Esophagus (tissue), 2 donors: ENCODE data around the gene CHPF. TPM values are rescaled to one million over a fixed set of nuclear protein-coding genes. Genes with fewer than 3 reads are reported as not detected.

Source experiments
- H3K27ac ChIP-seq, 2 donors: one replicate each; pipeline ENCODE4 v1.5.1; 2013; ENCODE audit warnings: low read depth in 2 of 2, mild to moderate bottlenecking in 2 of 2, inconsistent platforms in 1 of 2, low read length in 1 of 2, moderate library complexity in 1 of 2
- H3K27me3 ChIP-seq, 2 donors: one replicate each; pipeline ENCODE4 v1.6.1; 2013; ENCODE audit warnings: low read length in 2 of 2, control low read depth in 1 of 2, mild to moderate bottlenecking in 1 of 2; ENCODE audit not compliant: insufficient read depth in 2 of 2, control insufficient read depth in 1 of 2
- H3K36me3 ChIP-seq, 2 donors: one replicate each; pipeline ENCODE4 v1.6.1; 2013; ENCODE audit warnings: low read length in 1 of 2; ENCODE audit not compliant: control insufficient read depth in 2 of 2, insufficient read depth in 2 of 2
- H3K4me1 ChIP-seq, 2 donors: one replicate each; pipeline ENCODE4 v1.6.1; 2013; ENCODE audit warnings: low read length in 1 of 2; ENCODE audit not compliant: control insufficient read depth in 2 of 2, insufficient read depth in 2 of 2
- H3K4me3 ChIP-seq, 2 donors: one replicate each; pipeline ENCODE4 v1.5.1; 2013; ENCODE audit warnings: low read length in 2 of 2, mild to moderate bottlenecking in 2 of 2, low read depth in 1 of 2, moderate library complexity in 1 of 2
- H3K9me3 ChIP-seq, 2 donors: one replicate each; pipeline ENCODE4 v1.6.1; 2013; ENCODE audit warnings: mild to moderate bottlenecking in 2 of 2, low read depth in 1 of 2, low read length in 1 of 2, moderate library complexity in 1 of 2; ENCODE audit not compliant: control insufficient read depth in 2 of 2, insufficient read depth in 1 of 2
- WGBS, 2 donors: extraction: QIAGEN DNeasy Blood & Tissue Kit; methylation state at CpG; one replicate each; pipeline ENCODE4 v1.1.7; 2013; 5-methylcytosine and 5-hydroxymethylcytosine counted together
- polyA plus RNA-seq, 2 donors: library from polyadenylated mRNA; stranded (reverse); fragments of 200-250 nt; gene quantifications; one replicate each; pipeline ENCODE4 v1.2.3, GENCODE V29; 2013
- donor health status: healthy with polysubstance abuse.
- donor health status: Bipolar disorder and iron deficiency.

Gene CHPF
- polyA plus RNA-seq, 2 donors: 10.1 to 20.2 TPM

GRCh38 chr2:219533930-219534661 is 9.5 kb downstream of the CHPF start:
- WGBS, 2 donors: 74 to 82% methylated on average over 6 of the region's 6 CpGs
- Histone ChIP-seq H3K36me3 (peaks cover 0 to 5% of the 10 kb centered on the region in 2 donors), H3K9me3 (no peaks in the 10 kb centered on the region), H3K4me1 (no peaks in the 10 kb centered on the region), H3K27me3 (peaks cover 0 to 2% of the 10 kb centered on the region in 2 donors), H3K4me3 (no peak overlapping the region), H3K27ac (no peak overlapping the region)

GRCh38 chr2:219532378-219532649 is 11.3 kb downstream of the CHPF start:
- Histone ChIP-seq H3K4me1 (no peaks in the 10 kb centered on the region), H3K9me3 (no peaks in the 10 kb centered on the region), H3K36me3 (no peaks in the 10 kb centered on the region), H3K27ac (no peak overlapping the region), H3K4me3 (no peak overlapping the region), H3K27me3 (peaks cover 0 to 3% of the 10 kb centered on the region in 2 donors)
- 75 to 84% methylated on average over 8 of the region's 8 CpGs for WGBS, 2 donors

GRCh38 chr2:219531639-219532377 is 11.8 kb downstream of the CHPF start:
- Histone ChIP-seq H3K4me3 (no peak overlapping the region), H3K4me1 (no peaks in the 10 kb centered on the region), H3K27me3 (peaks cover 0 to 3% of the 10 kb centered on the region in 2 donors), H3K27ac (no peak overlapping the region), H3K36me3 (no peaks in the 10 kb centered on the region), H3K9me3 (no peaks in the 10 kb centered on the region)
- 73 to 76% methylated on average over 20 of the region's 20 CpGs for WGBS, 2 donors

DNA sequence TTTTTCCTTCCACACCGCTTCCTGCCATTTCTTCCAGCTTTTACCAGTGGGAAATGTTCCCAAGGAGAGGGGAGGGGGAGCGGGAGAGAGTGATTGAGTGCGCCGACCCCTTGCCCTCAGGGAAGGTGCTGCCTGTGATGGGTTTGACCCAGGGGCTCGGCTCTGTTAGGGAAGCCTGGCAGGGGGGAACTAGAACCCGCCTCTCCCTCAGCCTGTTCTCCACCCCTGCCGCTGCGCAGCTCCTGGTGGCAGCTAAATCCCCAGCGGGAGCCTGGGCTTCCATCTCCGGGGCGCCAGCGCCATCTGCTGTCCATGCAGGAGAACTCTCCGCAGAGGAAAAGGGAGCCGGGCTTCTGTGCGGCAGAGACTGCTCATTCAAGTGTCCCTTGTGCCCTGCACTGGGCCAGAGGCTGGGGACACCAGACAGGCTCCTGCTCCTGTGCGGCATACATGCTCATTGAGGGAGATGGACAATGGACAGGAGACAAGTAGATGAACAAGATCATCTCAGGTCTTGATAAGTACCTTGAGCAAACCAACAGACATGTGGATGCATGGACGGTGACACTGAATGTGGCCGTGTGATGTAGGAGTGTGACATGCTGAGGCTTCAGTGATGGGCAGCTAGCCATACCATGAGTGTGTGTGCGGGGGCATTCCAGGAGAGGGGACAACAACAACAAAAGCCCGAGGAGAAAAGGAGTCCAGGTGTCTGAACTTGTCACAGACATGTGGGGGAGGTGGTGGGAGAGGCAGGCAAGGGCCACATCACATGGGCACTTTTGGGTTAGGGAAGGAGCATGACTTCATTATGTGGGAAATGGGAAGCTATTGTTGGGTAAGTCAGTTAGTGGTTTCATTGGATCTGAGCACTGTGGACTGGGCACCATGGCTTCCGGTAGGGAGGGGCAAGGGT is 13.3 kb downstream of the CHPF start:
- Histone ChIP-seq H3K27me3 (peaks cover 0 to 3% of the 10 kb centered on the region in 2 donors), H3K9me3 (no peaks in the 10 kb centered on the region), H3K36me3 (no peaks in the 10 kb centered on the region), H3K27ac (no peak overlapping the region), H3K4me1 (no peaks in the 10 kb centered on the region), H3K4me3 (no peak overlapping the region)
- 13 to 14% methylated on average over 21 of the region's 21 CpGs for WGBS, 2 donors

GRCh38 chr2:219527472-219527871 is 16.1 kb downstream of the CHPF start:
- 51 to 56% methylated on average over 5 of the region's 5 CpGs for whole genome bisulfite sequencing, 2 donors
- Histone ChIP-seq H3K27ac (no peak overlapping the region), H3K27me3 (peaks cover 0 to 3% of the 10 kb centered on the region in 2 donors), H3K9me3 (no peaks in the 10 kb centered on the region), H3K4me3 (no peak overlapping the region), H3K36me3 (no peaks in the 10 kb centered on the region), H3K4me1 (no peaks in the 10 kb centered on the region)

- Histone ChIP-seq H3K27ac (no peak overlapping the region), H3K4me1 (no peaks in the 10 kb centered on the region), H3K36me3 (no peaks in the 10 kb centered on the region), H3K27me3 (peaks cover 0 to 3% of the 10 kb centered on the region in 2 donors), H3K9me3 (no peaks in the 10 kb centered on the region), H3K4me3 (no peak overlapping the region)
- 41 to 50% methylated on average over 6 of the region's 6 CpGs for WGBS, 2 donors
Measured at GRCh38 chr2:219527076-219527394, 16.6 kb downstream of the CHPF start.

DNA sequence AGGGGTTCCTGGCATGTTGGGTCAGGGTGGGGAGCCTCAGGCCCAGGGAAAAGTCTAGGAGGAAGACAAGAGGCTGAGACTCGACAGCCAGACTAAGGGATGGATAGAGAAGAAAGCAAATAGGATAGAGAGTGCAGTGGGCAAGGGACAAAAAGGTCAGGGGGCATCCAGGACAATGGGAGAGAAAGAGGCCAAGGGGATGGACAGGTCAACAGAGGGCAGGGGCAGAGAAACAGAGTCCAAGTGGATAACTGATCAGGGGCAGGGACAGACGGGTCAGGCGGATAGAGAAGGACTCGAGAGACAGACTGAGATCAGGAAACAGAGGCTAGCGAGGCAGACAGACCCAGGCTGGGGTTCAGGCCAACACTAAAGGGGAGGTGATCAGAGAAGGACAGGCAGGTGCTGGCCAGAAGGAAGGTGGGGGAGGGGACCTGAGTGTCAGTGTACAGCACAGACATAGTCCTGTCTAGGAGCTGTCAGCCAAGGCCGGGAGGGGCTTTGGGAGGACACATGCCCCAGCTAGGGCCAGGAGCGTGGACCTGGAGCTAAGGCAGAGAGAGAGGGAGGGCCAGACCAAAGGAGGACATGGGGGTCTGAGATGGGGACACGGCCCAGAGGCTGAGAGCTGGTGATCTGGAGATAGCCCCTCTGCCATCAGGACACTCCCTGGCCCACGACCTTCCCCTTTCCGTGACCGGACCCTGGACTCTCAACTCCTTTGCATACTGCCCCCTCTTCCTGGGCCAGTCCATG is 17.1 kb downstream of the CHPF start:
- 62 to 64% methylated on average over 10 to 11 of the region's 11 CpGs for WGBS, 2 donors
- Histone ChIP-seq H3K27ac (no peak overlapping the region), H3K4me3 (no peak overlapping the region), H3K27me3 (peaks cover 0 to 7% of the 10 kb centered on the region in 2 donors), H3K4me1 (peaks cover 0 to 2% of the 10 kb centered on the region in 2 donors), H3K36me3 (no peaks in the 10 kb centered on the region), H3K9me3 (no peaks in the 10 kb centered on the region)

GRCh38 chr2:219525533-219526232 is 17.9 kb downstream of the CHPF start:
- 49 to 65% methylated on average over 9 of the region's 9 CpGs for WGBS, 2 donors
- H3K27me3 ChIP-seq: peaks cover 0 to 7% of the 10 kb centered on the region in 2 donors

More at GRCh38 chr2:219525533-219526232, 17.9 kb downstream of the CHPF start:
- no peaks in the 10 kb centered on the region for H3K36me3 ChIP-seq
- no peaks in the 10 kb centered on the region for H3K9me3 ChIP-seq
- no peak overlapping the region for H3K4me3 ChIP-seq
- H3K27ac ChIP-seq: no peak overlapping the region
- peaks cover 0 to 2% of the 10 kb centered on the region in 2 donors for H3K4me1 ChIP-seq
